Heart right ventricle (tissue), 16 donors: ENCODE results near the gene GRIK4. TPM values are rescaled to one million over a fixed set of nuclear protein-coding genes. Genes with fewer than 3 reads are reported as not detected.

Experiments used
- ATAC-seq, 8 donors: fragments of 200-7000 bp; cut with Tn5 transposase; one replicate each; pipeline ENCODE4 v1.9.1; 2020; ENCODE audit warnings: mild to moderate bottlenecking in 8 of 8, moderate library complexity in 8 of 8, moderate number of reproducible peaks in 1 of 8
- DNase-seq, 2 donors: peaks; one replicate each; pipeline ENCODE4 v3.0.0-alpha.2; 2020
- H3K27ac ChIP-seq, 10 donors: fragments of 200-600 bp; sonication (generic) in 2 of 10; one replicate each; pipeline versions ENCODE4 v1.5.0 to v1.8.0; 2020 to 2022; ENCODE audit warnings: mild to moderate bottlenecking in 3 of 10
- H3K27me3 ChIP-seq, 7 donors: fragments of 200-600 bp; one replicate each; pipeline ENCODE4 v1.8.0; 2021 to 2022; ENCODE audit warnings: mild to moderate bottlenecking in 2 of 7
- H3K36me3 ChIP-seq, 9 donors: fragments of 200-600 bp; sonication (generic) in 1 of 9; one replicate each; pipeline versions ENCODE4 v1.5.0 to v1.8.0; 2020 to 2022; ENCODE audit warnings: mild to moderate bottlenecking in 2 of 9
- H3K4me1 ChIP-seq, 9 donors: fragments of 200-600 bp; sonication (generic) in 1 of 9; one replicate each; pipeline versions ENCODE4 v1.5.0 to v1.8.0; 2020 to 2022; ENCODE audit warnings: mild to moderate bottlenecking in 4 of 9
- H3K4me3 ChIP-seq, 10 donors: fragments of 200-600 bp; sonication (generic) in 2 of 10; one replicate each; pipeline versions ENCODE4 v1.5.0 to v1.8.0; 2020 to 2022; ENCODE audit warnings: mild to moderate bottlenecking in 7 of 10, moderate library complexity in 2 of 10
- H3K9me3 ChIP-seq, 11 donors: fragments of 200-600 bp in 10 of 11; sonication (generic) in 2 of 11; one replicate each; pipeline versions ENCODE4 v1.5.0 to v1.8.0; 2013 to 2022; ENCODE audit warnings: mild to moderate bottlenecking in 2 of 11, control low read depth in 1 of 11, moderate library complexity in 1 of 11
- CTCF ChIP-seq, 9 donors: fragments of 200-600 bp; sonication (generic) in 2 of 9; IDR thresholded peaks; one replicate each; pipeline versions ENCODE4 v1.5.0 to v1.8.0; 2021 to 2022; ENCODE audit warnings: antibody characterized with exemption in 9 of 9, mild to moderate bottlenecking in 5 of 9, moderate library complexity in 1 of 9
- WGBS, 2 donors: extraction: QIAGEN DNeasy Blood & Tissue Kit; methylation state at CpG; one replicate each; pipeline ENCODE4 v1.1.7; 2013; ENCODE audit warnings: inconsistent platforms in 1 of 2; 5-methylcytosine and 5-hydroxymethylcytosine counted together
- intact Hi-C, 10 donors: fragments of 100-400 bp; cut with DNase I; formaldehyde crosslinking; loops; one replicate each; pipeline versions ENCODE4 v1.11.1 to v1.14.2; 2022
- polyA plus RNA-seq, 2 donors: library from polyadenylated mRNA; stranded (reverse); fragments of 200-250 nt; gene quantifications; one replicate each; pipeline ENCODE4 v1.2.3, GENCODE V29; 2013
- total RNA-seq, 10 donors: library from RNA; stranded (reverse); fragmentation: NEBNext Ultra II Directional in 3 of 10; extraction: Animal tissue kit (Norgen Biotek cat#: 25700) in 3 of 10; gene quantifications; one replicate each; pipeline versions ENCODE4 v1.2.1 to v1.2.4, GENCODE V29; 2021 to 2023
- donor health status: Arrhythmogenic right ventricular cardiomyopathy.
- donor health status: ischemic (EF 13 %, LVEDD 7.1; RV severe dilation, severe dysfunction).
- donor health status: healthy with polysubstance abuse.
- donor health status: DM: no; HTN: yes; CAD: no.
- donor health status: DM: no; HTN: no; CAD: no.
- donor health status: ischemic (EF 25% LVEDD 6.9; RV normal size, moderate dysfunction).
- donor health status: ischemic (EF 25% LVEDD 5.7; RV mildly dilated, moderate dysfunction).
- donor health status: healthy.
- donor health status: DM: yes; HTN: yes; CAD: no.
- donor health status: Ischemic cardiomyopathy.
- donor health status: ischemic (EF 35%, LVEDD 5.7; RV mildly dilated, moderate dysfunction).
- donor health status: nonischemic (EF 11% LVEDD 7.7; RV severe dilation, severe dysfunction).
- donor health status: DM: yes; HTN: yes; CAD: no.
- donor health status: PGD.
- donor health status: ischemic (EF 29% LVEDD 5.4; RV normal size, mild dysfunction).
- donor health status: nonischemic (EF 23%, LVEDD 6.1; RV moderate dilation, normal function).

GRIK4 gene
- total and polyA plus RNA-seq, 12 donors, result 0.01 to 0.85 (median 0.37) TPM; not detected in 6

- TF ChIP-seq CTCF (IDR thresholded peaks at IDR 0.05), result no peak
- H3K4me3 ChIP-seq, result no peak overlapping the region
- intact Hi-C loops, result no loop called here
These were observed 524.2 kb downstream of the GRIK4 start for GRCh38 chr11:121035780-121036179.

GRCh38 chr11:121037016-121037415 lies 525.5 kb downstream of the GRIK4 start:
- Histone ChIP-seq H3K9me3 (no peaks in the 10 kb centered on the region), H3K36me3 (no peaks in the 10 kb centered on the region), H3K27me3 (no peaks in the 10 kb centered on the region), H3K4me1 (peaks cover 0 to 27% (median 4%) of the 10 kb centered on the region in 9 donors), H3K4me3 (no peak overlapping the region), H3K27ac (no peak overlapping the region)
- DNase-seq, result no peak
- no peak for ATAC-seq
- WGBS, 2 donors, result 55 to 65% methylated on average over 1 of the region's 1 CpG
- TF ChIP-seq CTCF (IDR thresholded peaks at IDR 0.05), result no peak
- intact Hi-C loops, result no loop called here

More at GRCh38 chr11:121035780-121036179, 524.2 kb downstream of the GRIK4 start:
- Histone ChIP-seq H3K4me1 (peaks cover 0 to 15% (median 0%) of the 10 kb centered on the region in 9 donors), H3K27me3 (no peaks in the 10 kb centered on the region), H3K9me3 (no peaks in the 10 kb centered on the region), H3K27ac (no peak overlapping the region), H3K36me3 (no peaks in the 10 kb centered on the region)
- ATAC-seq, result no peak
- DNase-seq, result no peak
- WGBS, 2 donors, result 87 to 88% methylated on average over 3 of the region's 3 CpGs

Other genes starting within 250 kb of the GRIK4 start
- gene TLCD5, start 186.4 kb upstream of the GRIK4 start, total RNA-seq, result 10 to 100 TPM in 5 of 10 donors, 1 to 10 TPM in 5; 7.4 to 14.5 (median 10.7) TPM
- gene TLCD5, start 186.4 kb upstream of the GRIK4 start, polyA plus RNA-seq, result 10 to 100 TPM in 1 of 2 donors, 1 to 10 TPM in 1; 4.1 to 12.4 TPM
- 100 to 1,000 TPM in 7 of 10 donors, 10 to 100 TPM in 3; 77.7 to 155 (median 115) TPM for gene ARHGEF12, start 175.3 kb upstream of the GRIK4 start, total RNA-seq
- gene ARHGEF12, start 175.3 kb upstream of the GRIK4 start, polyA plus RNA-seq, result 10 to 100 TPM; 20.0 to 25.0 TPM